Measurements from ENCODE around the gene MUC20.
"Not testable (repeated sequence)": the region's sequence is repeated elsewhere in the genome, so short reads cannot be mapped to it uniquely, and the experiment has no call there.

Gene MUC20

GRCh38 chr3:195720831-195721506 lies at the start of gene MUC20:
TSS of gene MUC20 (plus strand) at chr3:195720978. CDS start at chr3:195721008, 30 bp downstream.
- H3K27ac Mint-ChIP-seq, DNase-seq, H3K4me3 Mint-ChIP-seq, H3K9me3 Mint-ChIP-seq, H3K36me3 Mint-ChIP-seq, H3K27me3 Mint-ChIP-seq, H3K4me1 Mint-ChIP-seq, CTCF ChIA-PET: not testable (repeated sequence)

- DNase-seq: not testable (repeated sequence)
These were observed 49.5 kb upstream of the MUC20 start for GRCh38 chr3:195671283-195671682.

GRCh38 chr3:195673711-195674110 lies 47.1 kb upstream of the MUC20 start:
- H3K27me3 Mint-ChIP-seq, H3K9me3 Mint-ChIP-seq, H3K4me1 Mint-ChIP-seq, H3K27ac Mint-ChIP-seq, H3K4me3 Mint-ChIP-seq, CTCF ChIA-PET, DNase-seq: not testable (repeated sequence)
- peaks cover 19% of the 10 kb centered on the region for H3K36me3 Mint-ChIP-seq

More at GRCh38 chr3:195671283-195671682, 49.5 kb upstream of the MUC20 start:
- H3K9me3 Mint-ChIP-seq, CTCF ChIA-PET, H3K4me1 Mint-ChIP-seq, H3K27ac Mint-ChIP-seq, H3K4me3 Mint-ChIP-seq, H3K27me3 Mint-ChIP-seq: not testable (repeated sequence)
- peaks cover 11% of the 10 kb centered on the region for H3K36me3 Mint-ChIP-seq

GRCh38 chr3:195678391-195679015 lies 42.3 kb upstream of the MUC20 start:
- H3K27me3 Mint-ChIP-seq, H3K4me1 Mint-ChIP-seq, H3K27ac Mint-ChIP-seq, CTCF ChIA-PET, H3K9me3 Mint-ChIP-seq, H3K4me3 Mint-ChIP-seq, DNase-seq: not testable (repeated sequence)
- peaks cover 17% of the 10 kb centered on the region for H3K36me3 Mint-ChIP-seq

GRCh38 chr3:195680690-195681089 lies 40.1 kb upstream of the MUC20 start:
- H3K27me3 Mint-ChIP-seq, H3K9me3 Mint-ChIP-seq, H3K27ac Mint-ChIP-seq, DNase-seq, H3K4me1 Mint-ChIP-seq, CTCF ChIA-PET, H3K4me3 Mint-ChIP-seq: not testable (repeated sequence)
- peaks cover 31% of the 10 kb centered on the region for H3K36me3 Mint-ChIP-seq

- DNase-seq, CTCF ChIA-PET, H3K27me3 Mint-ChIP-seq: not testable (repeated sequence)
These were observed 39.2 kb upstream of the MUC20 start for GRCh38 chr3:195681458-195682103.

GRCh38 chr3:195682104-195682742 lies 38.6 kb upstream of the MUC20 start:
- H3K4me3 Mint-ChIP-seq, H3K4me1 Mint-ChIP-seq, CTCF ChIA-PET, H3K9me3 Mint-ChIP-seq, H3K27ac Mint-ChIP-seq, DNase-seq, H3K27me3 Mint-ChIP-seq: not testable (repeated sequence)
- H3K36me3 Mint-ChIP-seq: peaks cover 41% of the 10 kb centered on the region

More at GRCh38 chr3:195681458-195682103, 39.2 kb upstream of the MUC20 start:
- H3K27ac Mint-ChIP-seq, H3K4me1 Mint-ChIP-seq, H3K9me3 Mint-ChIP-seq, H3K4me3 Mint-ChIP-seq: not testable (repeated sequence)
- H3K36me3 Mint-ChIP-seq: peaks cover 37% of the 10 kb centered on the region

GRCh38 chr3:195683722-195684526 lies 36.9 kb upstream of the MUC20 start:
- H3K4me3 Mint-ChIP-seq, H3K27ac Mint-ChIP-seq, CTCF ChIA-PET, H3K27me3 Mint-ChIP-seq, H3K9me3 Mint-ChIP-seq, H3K4me1 Mint-ChIP-seq, DNase-seq: not testable (repeated sequence)
- peaks cover 37% of the 10 kb centered on the region for H3K36me3 Mint-ChIP-seq

- H3K4me1 Mint-ChIP-seq, H3K4me3 Mint-ChIP-seq, H3K27me3 Mint-ChIP-seq, H3K9me3 Mint-ChIP-seq, H3K27ac Mint-ChIP-seq, DNase-seq, CTCF ChIA-PET: not testable (repeated sequence)
- H3K36me3 Mint-ChIP-seq: peaks cover 41% of the 10 kb centered on the region
These were observed 36.1 kb upstream of the MUC20 start for GRCh38 chr3:195684527-195685257.

GRCh38 chr3:195686537-195687208 lies 34.1 kb upstream of the MUC20 start:
- H3K27me3 Mint-ChIP-seq, H3K9me3 Mint-ChIP-seq, H3K27ac Mint-ChIP-seq, CTCF ChIA-PET, H3K4me1 Mint-ChIP-seq, H3K4me3 Mint-ChIP-seq: not testable (repeated sequence)
- peaks cover 42% of the 10 kb centered on the region for H3K36me3 Mint-ChIP-seq
- peak; percentile 31 for DNase-seq

GRCh38 chr3:195687209-195687760 lies 33.5 kb upstream of the MUC20 start:
- H3K4me1 Mint-ChIP-seq, H3K9me3 Mint-ChIP-seq, H3K27ac Mint-ChIP-seq, H3K4me3 Mint-ChIP-seq, CTCF ChIA-PET, H3K27me3 Mint-ChIP-seq: not testable (repeated sequence)
- peak; percentile 42 for DNase-seq
- peaks cover 48% of the 10 kb centered on the region for H3K36me3 Mint-ChIP-seq

GRCh38 chr3:195688471-195689183 lies 32.2 kb upstream of the MUC20 start:
- peaks cover 53% of the 10 kb centered on the region for H3K36me3 Mint-ChIP-seq
- CTCF ChIA-PET, H3K27ac Mint-ChIP-seq, H3K4me3 Mint-ChIP-seq, H3K27me3 Mint-ChIP-seq, H3K4me1 Mint-ChIP-seq, DNase-seq, H3K9me3 Mint-ChIP-seq: not testable (repeated sequence)

All from activated naive CD4-positive, alpha-beta T cell treated with anti-CD3 and anti-CD28 coated beads, Interleukin-2, amount 10 ng/mL, durations not matched to agents 7 days and 5 days (primary cell).